Right lobe of liver (tissue), 6 donors: ENCODE data around the gene PTGER1. TPM values are rescaled to one million over a fixed set of nuclear protein-coding genes. Genes with fewer than 3 reads are reported as not detected.
A peak's percentile ranks its signal among the peaks of the same experiment; 100 is the strongest.

Experiments
- ATAC-seq, 4 donors: fragments of 200-7000 bp; cut with Tn5 transposase; one replicate each; pipeline ENCODE4 v1.9.1; 2020; ENCODE audit warnings: mild to moderate bottlenecking in 4 of 4, moderate library complexity in 4 of 4
- DNase-seq, 3 donors: peaks; one replicate each; pipeline ENCODE4 v3.0.0-alpha.2; 2020
- H3K27ac ChIP-seq, 3 donors: fragments of 200-600 bp; one replicate each; pipeline ENCODE4 v1.8.0; 2022
- H3K27me3 ChIP-seq, 2 donors: fragments of 200-600 bp; one replicate each; pipeline ENCODE4 v1.8.0; 2022
- H3K36me3 ChIP-seq, 4 donors: fragments of 200-600 bp; sonication (generic) in 1 of 4; one replicate each; pipeline versions ENCODE4 v1.5.1 to v1.8.0; 2017 to 2022; ENCODE audit warnings: control low read depth in 1 of 4
- H3K4me1 ChIP-seq, 4 donors: fragments of 200-600 bp; sonication (generic) in 1 of 4; one replicate each; pipeline versions ENCODE4 v1.5.1 to v1.8.0; 2017 to 2022; ENCODE audit warnings: control low read depth in 1 of 4
- H3K4me3 ChIP-seq, 3 donors: fragments of 200-600 bp; one replicate each; pipeline ENCODE4 v1.8.0; 2022
- H3K9me3 ChIP-seq, 4 donors: fragments of 200-600 bp; sonication (generic) in 1 of 4; one replicate each; pipeline versions ENCODE4 v1.5.1 to v1.8.0; 2017 to 2022; ENCODE audit warnings: control low read depth in 1 of 4
- POLR2A ChIP-seq: fragments of 450-650 bp; IDR thresholded peaks from one replicate; pipeline ENCODE4 v1.6.1; 2017; ENCODE audit warnings: antibody characterized with exemption, mild to moderate bottlenecking
- WGBS: methylation state at CpG from one replicate; pipeline ENCODE4 v1.1.6; 2018; ENCODE audit warnings: low coverage, low lambda C conversion rate; ENCODE audit not compliant: insufficient coverage; ENCODE audit errors: missing lambda C conversion rate; 5-methylcytosine and 5-hydroxymethylcytosine counted together
- intact Hi-C, 2 donors: fragments of 100-400 bp; cut with DNase I; formaldehyde crosslinking; loops; one replicate each; pipeline versions ENCODE4 v1.11.2 to v1.14.1; 2022
- total RNA-seq, 6 experiments: library from RNA; depleted of rRNA in 2 of 6; stranded (reverse); fragments of >200 nt in 2 of 6; fragmentation: NEBNext Ultra II Directional in 3 of 6; extraction: Animal tissue kit (Norgen Biotek cat#: 25700) in 3 of 6; gene quantifications; one replicate each; pipeline versions ENCODE4 v1.1.0 to v1.2.4, GENCODE V29; 2016 to 2023
- TF ChIP-seq, protein P1 (sequence below), 4 donors: fragments of 200-600 bp in 3 of 4; fragments of 450-650 bp in 1 of 4; IDR thresholded peaks; one replicate each; pipeline versions ENCODE4 v1.5.1 to v1.8.0; 2016 to 2022; ENCODE audit warnings: antibody characterized with exemption in 4 of 4, mild to moderate bottlenecking in 2 of 4
- donor health status: DM: no; HTN: yes; CAD: no.
- donor health status: DM: no; HTN: no; CAD: no.
- donor health status: DM: no; HTN: no; CAD: no.
- donor health status: DM: no; HTN: yes; CAD: no.
- donor health status: DM: no; HTN: yes; CAD: no.

PTGER1 gene
- total RNA-seq, 6 experiments from 2014 or later: 0.16 to 0.32 (median 0.29) TPM; not detected in 2

DNA sequence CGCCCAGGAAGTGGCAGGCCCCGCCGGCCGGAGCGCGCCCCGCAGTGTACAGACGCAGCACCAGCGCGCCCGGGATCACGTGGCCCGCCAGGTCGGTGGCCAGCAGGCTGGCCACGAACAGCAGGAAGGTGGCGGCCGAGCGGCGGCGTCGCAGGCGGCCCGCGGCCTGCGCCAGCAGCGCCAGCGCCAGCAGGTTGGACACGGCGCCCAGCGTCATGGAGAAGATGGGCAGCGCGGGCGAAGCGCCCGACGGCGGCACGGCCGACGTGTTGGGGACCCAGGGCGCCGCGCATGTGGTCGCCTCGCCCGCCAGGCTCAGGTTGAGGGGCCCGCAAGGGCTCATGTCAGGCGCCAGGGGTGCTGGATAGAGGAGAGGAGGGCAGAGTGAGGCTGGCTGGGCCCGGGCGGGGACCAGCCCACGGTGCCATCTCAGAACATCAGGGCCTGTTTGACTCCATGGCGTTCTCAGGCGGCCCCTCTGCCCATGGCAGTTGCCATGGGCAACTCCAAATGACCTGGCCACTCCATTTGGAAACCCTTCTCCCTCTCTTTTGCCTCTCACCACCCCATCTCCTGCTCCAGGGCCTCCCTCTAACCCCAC lies 1.1 kb downstream of the PTGER1 start:
- no CpG with 5 or more reads among the region's 53 CpGs for whole genome bisulfite sequencing
- intact Hi-C loops: no loop called here
- Histone ChIP-seq H3K4me1 (peaks cover 0 to 19% (median 4%) of the 10 kb centered on the region in 4 donors), H3K27me3 (no peaks in the 10 kb centered on the region), H3K36me3 (peaks cover 0 to 7% (median under 1%) of the 10 kb centered on the region in 4 donors), H3K4me3 (peak overlapping the region in 1 of 3 donors; percentile 26), H3K27ac (no peak overlapping the region), H3K9me3 (no peaks in the 10 kb centered on the region)
- TF ChIP-seq POLR2A: no peak
- TF ChIP-seq, protein P1, sequence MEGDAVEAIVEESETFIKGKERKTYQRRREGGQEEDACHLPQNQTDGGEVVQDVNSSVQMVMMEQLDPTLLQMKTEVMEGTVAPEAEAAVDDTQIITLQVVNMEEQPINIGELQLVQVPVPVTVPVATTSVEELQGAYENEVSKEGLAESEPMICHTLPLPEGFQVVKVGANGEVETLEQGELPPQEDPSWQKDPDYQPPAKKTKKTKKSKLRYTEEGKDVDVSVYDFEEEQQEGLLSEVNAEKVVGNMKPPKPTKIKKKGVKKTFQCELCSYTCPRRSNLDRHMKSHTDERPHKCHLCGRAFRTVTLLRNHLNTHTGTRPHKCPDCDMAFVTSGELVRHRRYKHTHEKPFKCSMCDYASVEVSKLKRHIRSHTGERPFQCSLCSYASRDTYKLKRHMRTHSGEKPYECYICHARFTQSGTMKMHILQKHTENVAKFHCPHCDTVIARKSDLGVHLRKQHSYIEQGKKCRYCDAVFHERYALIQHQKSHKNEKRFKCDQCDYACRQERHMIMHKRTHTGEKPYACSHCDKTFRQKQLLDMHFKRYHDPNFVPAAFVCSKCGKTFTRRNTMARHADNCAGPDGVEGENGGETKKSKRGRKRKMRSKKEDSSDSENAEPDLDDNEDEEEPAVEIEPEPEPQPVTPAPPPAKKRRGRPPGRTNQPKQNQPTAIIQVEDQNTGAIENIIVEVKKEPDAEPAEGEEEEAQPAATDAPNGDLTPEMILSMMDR (IDR thresholded peaks at IDR 0.05): peak in 1 of 4 donors; percentile 17
- peak in 1 of 3 donors; percentile 63 for DNase-seq
- ATAC-seq: peak; percentile 22 to 68 (median 45)

DNA sequence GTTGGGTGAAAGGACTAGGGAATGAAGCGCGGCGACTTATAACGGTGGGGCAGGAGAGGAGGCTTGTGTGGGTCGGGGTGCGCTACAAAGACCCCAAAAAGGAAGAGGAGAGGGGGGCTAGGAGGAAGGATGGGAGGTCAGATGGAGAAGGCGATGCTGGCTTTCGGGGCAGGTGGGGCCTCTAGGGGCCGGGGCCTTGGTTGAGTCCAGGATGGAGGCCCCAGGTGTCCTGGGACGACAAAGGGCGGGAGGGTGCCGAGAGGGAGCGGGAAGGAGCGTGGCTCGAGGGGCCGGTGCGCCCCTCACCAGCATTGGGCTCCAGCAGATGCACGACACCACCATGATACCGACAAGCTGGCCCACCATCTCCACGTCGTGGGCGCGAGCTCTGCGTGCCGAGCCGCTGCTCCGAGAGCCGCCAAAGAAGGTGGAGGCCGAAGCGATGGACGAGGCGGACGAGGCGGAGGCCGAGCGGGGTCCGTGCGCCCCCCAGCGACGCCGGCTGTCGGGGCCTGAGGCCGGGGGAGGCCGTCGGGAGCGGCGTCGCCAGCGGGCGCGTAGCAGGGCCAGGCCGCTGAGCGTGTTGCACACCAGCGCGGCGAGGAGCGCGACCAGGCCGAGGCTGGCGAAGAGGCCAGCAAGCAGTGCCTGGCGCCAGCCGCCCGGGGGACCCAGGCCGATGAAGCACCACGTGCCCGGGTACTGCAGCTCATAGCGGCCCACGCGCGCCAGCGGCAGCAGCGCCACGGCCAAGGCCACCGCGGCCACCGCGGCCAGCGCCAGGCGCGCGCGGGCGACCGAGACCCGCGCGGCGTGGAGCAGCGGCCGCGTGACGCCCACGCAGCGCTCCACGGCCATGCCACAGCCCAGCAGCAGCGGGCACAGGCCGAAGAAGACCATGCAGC lies 1.8 kb downstream of the PTGER1 start:
- Histone ChIP-seq H3K4me1 (peaks cover 0 to 19% (median 4%) of the 10 kb centered on the region in 4 donors), H3K27me3 (no peaks in the 10 kb centered on the region), H3K36me3 (peaks cover 0 to 8% (median under 1%) of the 10 kb centered on the region in 4 donors), H3K9me3 (no peaks in the 10 kb centered on the region), H3K27ac (no peak overlapping the region), H3K4me3 (peak overlapping the region in 1 of 3 donors; percentile 26)
- peak in 1 of 4 donors; percentile 9 for ATAC-seq
- intact Hi-C loops: no loop called here
- DNase-seq: no peak
- 33% methylated on average over 6 of the region's 97 CpGs for WGBS
- no peak for TF ChIP-seq POLR2A
- TF ChIP-seq, protein P1 (IDR thresholded peaks at IDR 0.05): no peak

DNA sequence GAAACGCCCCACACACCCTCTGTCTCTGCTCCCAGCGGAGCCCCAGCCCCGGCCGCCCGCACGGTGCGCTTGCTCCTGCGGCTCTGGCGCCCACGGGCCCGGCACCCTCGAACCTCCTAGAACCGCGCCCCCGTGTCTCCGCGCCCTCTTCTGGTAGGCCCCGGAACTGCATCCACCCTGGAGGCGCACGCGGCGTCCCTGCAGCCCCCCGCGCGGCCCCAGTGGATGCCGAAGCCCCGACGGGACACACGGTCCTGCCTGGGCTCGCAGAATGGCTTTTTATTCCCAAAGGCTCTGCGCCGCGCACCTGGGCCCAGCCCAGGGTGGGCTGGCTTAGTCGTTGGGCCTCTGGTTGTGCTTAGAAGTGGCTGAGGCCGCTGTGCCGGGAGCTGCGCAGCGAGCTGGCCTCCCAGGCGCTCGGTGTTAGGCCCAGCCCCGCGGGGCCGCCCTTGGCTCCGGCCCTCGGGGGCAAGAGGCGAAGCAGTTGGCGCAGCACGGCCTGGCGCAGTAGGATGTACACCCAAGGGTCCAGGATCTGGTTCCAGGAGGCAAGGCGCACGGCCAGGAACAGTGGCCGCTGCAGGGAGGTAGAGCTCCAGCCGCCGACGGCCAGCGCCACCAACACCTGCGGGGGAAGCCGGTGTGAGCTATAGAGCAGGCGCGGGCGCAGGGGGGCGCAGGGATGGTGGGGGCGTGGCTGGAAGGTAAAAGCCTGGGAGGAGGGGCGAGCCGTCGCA lies 2.8 kb downstream of the PTGER1 start:
- no peak overlapping the region for H3K4me3 ChIP-seq
- H3K36me3 ChIP-seq: peaks cover 0 to 11% (median 0%) of the 10 kb centered on the region in 4 donors
- H3K27me3 ChIP-seq: no peaks in the 10 kb centered on the region
- no peaks in the 10 kb centered on the region for H3K9me3 ChIP-seq
- TF ChIP-seq POLR2A: no peak
- TF ChIP-seq, protein P1 (IDR thresholded peaks at IDR 0.05): peak; percentile 80 to 96 (median 93)
- DNase-seq (peak in 1 of 3 donors; percentile 74), ATAC-seq (peak; percentile 57 to 75 (median 66))
- no peak overlapping the region for H3K27ac ChIP-seq
- peaks cover 0 to 19% (median 4%) of the 10 kb centered on the region in 4 donors for H3K4me1 ChIP-seq
- intact Hi-C loops: no loop called here
- 4% methylated on average over 19 of the region's 66 CpGs for WGBS

DNA sequence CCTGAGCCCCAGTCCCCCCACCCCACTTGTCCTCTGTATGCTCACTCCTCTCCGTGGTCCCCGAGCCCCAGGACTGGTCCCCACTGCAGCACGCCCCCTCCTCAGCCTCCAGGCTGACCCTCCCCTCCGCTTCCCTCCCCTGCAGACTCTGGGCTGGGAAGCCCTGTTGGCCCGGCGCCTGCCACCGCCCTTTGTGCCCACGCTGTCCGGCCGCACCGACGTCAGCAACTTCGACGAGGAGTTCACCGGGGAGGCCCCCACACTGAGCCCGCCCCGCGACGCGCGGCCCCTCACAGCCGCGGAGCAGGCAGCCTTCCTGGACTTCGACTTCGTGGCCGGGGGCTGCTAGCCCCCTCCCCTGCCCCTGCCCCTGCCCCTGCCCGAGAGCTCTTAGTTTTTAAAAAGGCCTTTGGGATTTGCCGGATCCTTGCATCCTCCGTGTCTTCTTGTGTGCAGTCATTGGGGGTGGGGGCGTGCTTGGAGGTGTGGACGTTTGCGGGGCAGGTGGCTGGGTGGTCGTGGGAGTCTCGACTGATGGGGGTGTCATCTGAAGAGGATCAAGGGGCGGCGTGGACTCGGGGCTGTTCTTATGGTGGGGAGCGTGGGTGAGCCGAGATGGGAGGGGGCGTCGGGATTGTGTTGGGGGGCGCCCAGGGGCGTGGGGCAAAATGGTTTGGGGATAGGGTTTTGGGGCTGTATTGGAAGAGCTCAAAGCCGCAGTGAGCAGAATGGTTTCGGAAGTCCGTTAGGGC lies 3.5 kb downstream of the PTGER1 start:
- intact Hi-C loops: no loop called here
- no peak for DNase-seq
- peaks cover 0 to 11% (median 0%) of the 10 kb centered on the region in 4 donors for H3K36me3 ChIP-seq
- H3K9me3 ChIP-seq: no peaks in the 10 kb centered on the region
- no peak overlapping the region for H3K4me3 ChIP-seq
- no peak overlapping the region for H3K27ac ChIP-seq
- H3K4me1 ChIP-seq: peaks cover 0 to 19% (median 4%) of the 10 kb centered on the region in 4 donors
- WGBS: 66% methylated on average over 39 of the region's 46 CpGs
- TF ChIP-seq, protein P1 (IDR thresholded peaks at IDR 0.05): no peak
- TF ChIP-seq POLR2A: no peak
- no peaks in the 10 kb centered on the region for H3K27me3 ChIP-seq
- ATAC-seq: no peak
